ENCODE measurements around the gene PCSK6.
"Not testable (repeated sequence)": the region's sequence is repeated elsewhere in the genome, so short reads cannot be mapped to it uniquely, and the experiment has no call there.

PCSK6 gene

DNA sequence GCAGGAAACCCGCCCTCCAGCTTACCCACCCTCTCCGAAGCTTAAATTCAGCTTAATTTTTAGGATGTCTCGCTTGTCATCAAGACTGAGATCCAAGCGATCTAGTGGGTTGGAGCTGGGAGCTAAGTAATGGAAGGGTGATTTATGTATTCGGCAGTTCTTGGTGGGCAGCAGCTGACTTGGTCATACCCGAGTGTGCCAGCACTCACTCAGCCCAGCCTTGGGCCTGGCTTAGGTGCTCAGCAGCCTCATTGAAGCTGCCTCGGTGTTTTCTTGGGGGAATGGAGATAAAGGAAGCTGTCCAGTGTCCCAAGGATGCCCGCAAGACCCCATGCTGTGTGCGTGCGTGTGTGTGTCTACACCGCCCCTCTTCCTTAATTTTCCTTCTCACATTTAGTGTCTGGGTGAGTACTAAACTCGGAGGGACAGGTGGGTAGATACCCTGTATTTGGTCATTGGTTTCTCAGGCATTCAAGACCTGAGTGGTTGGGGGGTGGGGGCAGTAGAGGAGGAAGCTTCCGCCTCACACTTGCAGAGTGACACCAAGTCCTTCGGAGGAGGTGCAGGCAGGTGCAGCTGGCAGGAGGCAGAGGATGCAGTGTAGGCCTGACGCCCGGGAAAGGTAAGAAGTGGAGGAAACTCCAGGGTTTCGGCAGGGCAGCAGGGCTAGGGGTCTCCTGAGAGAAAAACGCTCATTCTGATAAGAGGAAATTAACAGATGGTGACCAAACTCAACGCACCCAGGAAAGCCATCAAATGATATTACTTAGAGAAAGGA, 92.8 kb downstream of the PCSK6 start:
- DNase-seq: no peak

DNA sequence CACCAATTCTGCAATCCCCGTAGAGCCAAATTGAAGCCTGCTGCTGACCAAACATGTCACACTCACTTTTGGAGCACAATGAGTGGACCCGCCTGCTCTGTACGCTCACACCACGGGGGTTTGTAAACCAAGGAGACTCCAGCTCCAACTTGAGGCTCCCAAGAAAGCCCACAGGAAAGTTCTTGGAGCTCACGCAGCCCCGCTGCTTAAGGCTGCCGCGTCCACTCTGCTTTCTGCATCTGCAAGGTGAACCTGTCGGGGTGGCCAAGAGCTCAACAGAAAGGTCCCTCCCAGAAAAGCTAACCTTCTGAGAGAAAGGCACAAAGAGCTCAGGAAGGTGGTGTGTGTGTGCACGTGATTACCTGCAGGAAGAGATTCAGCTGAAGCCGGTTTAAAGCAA, 94.9 kb downstream of the PCSK6 start:
- no peak for DNase-seq

GRCh38 chr15:101394056-101394630, 95.4 kb downstream of the PCSK6 start:
- DNase-seq: no peak

GRCh38 chr15:101393172-101393571, 96.3 kb downstream of the PCSK6 start:
- no peak for DNase-seq

DNA sequence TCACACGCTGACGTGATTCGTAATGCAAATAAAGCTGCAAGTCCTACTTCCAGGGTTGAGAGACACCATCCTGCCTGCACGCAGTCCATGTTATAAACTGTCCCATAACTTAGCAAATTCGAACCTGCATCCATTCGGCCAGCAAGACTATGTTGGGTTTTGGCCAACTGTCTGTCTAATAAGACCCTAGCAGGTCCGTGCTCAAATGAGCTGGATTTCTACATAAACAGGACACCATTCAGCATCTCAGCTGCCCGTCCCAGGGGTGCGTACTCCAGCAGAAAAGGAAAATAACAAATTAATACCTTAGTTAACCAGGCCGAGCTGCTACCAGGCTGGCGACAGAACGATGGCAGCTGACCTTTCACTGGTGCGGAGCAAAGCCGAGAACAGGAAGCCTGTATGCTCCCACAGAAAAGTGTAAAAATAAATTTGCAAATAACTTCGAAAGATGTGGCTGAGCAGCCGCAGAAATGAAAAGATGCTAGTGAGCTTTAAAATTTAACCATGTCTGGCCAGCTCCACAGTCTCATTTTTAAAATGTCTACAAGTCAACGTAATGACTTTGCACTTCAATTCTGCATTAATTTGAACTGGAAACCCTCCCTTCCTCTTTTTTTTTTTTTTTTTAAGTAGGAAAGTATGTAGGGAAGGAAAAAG, 97.4 kb downstream of the PCSK6 start:
- no peak for DNase-seq

GRCh38 chr15:101391431-101391830, 98.1 kb downstream of the PCSK6 start:
- DNase-seq: no peak

DNA sequence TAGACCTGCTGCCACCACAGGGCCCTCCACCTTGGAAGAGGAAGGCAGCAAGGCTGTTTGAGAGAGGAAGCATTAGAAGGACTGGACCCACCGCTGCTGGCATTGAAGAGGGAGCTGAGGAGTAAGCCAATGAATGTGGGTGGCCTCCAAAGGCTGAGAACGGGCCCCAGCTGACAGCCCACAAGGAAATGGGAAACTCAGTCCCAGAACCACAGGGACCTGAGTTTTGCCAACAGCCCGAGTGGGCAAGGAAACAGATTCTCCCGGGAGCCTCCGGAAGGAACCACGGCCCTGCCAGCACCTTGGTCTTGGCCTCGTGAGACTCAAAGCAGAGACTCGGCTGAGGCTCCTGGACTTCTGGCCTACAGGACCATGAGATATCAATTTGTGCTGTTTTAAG, 99.0 kb downstream of the PCSK6 start:
- DNase-seq: no peak

- DNase-seq: no peak
Measured at GRCh38 chr15:101390060-101390459, 99.4 kb downstream of the PCSK6 start.

DNA sequence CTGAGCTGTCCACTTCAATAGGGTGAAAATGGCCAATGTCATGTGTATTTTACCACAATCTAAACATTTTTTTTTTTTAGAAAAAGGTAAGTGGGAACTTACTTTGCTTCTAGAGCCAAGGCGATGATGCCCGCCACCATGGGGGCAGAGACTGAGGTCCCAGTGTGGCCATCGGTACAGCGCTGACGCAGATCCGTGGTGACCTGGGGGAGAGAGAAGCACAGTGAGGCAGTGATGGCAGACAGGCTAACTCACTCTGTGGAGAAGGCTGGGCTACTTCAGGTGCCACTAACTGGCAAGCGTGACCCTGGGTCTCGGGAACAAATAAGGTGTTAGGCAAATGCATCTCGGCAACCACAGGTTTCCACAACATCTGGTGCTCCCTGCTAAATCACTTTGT, 100.1 kb downstream of the PCSK6 start:
- no peak for DNase-seq

- no peak for DNase-seq
Measured at GRCh38 chr15:101388046-101388445, 101.5 kb downstream of the PCSK6 start.

GRCh38 chr15:101387574-101387973, 101.9 kb downstream of the PCSK6 start:
- no peak for DNase-seq

- no peak for DNase-seq
Measured at GRCh38 chr15:101386967-101387366, 102.5 kb downstream of the PCSK6 start.

- DNase-seq: no peak
Measured at GRCh38 chr15:101386006-101386405, 103.5 kb downstream of the PCSK6 start.

DNA sequence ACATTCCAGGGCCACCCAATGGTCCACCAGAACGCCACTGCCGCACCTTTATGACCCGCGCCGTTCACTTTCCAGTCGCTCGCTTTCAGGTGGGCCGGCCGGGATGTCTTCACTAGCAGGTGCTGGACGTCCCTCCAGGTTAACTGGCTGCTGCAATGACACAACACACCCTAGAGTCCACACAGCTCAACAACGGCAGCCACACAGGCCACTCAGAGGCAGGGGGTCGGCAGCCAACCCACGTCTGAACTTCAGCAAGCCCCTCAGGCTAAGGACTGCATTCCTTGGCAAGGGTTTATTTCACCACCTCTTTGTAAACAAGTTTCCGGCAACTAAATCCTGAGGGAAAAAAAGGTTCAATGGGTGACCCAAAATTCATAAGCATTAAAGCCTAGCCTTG, 105.2 kb downstream of the PCSK6 start:
- DNase-seq: no peak

DNA sequence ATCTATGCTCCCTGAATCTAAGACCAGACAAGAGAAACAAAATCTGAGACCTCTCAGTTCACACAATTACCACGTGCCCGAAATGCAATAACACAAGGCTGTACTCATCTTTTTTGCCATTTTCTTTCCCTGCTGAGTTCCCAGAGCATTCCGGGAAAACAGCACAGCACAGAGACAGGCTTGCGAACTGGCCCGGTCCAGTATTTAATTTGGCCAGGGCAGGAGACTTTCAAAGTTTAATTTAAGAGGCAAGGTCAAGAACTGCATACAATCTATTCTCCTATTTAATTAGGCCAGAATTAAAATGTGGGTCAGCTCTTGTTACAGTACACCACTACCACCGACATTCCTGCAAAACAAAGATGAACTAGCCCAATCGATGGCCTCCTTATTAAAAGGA, 107.0 kb downstream of the PCSK6 start:
- no peak for DNase-seq

- DNase-seq: no peak
Measured at GRCh38 chr15:101381671-101382212, 107.8 kb downstream of the PCSK6 start.

GRCh38 chr15:101380146-101380545, 109.4 kb downstream of the PCSK6 start:
- no peak for DNase-seq

DNA sequence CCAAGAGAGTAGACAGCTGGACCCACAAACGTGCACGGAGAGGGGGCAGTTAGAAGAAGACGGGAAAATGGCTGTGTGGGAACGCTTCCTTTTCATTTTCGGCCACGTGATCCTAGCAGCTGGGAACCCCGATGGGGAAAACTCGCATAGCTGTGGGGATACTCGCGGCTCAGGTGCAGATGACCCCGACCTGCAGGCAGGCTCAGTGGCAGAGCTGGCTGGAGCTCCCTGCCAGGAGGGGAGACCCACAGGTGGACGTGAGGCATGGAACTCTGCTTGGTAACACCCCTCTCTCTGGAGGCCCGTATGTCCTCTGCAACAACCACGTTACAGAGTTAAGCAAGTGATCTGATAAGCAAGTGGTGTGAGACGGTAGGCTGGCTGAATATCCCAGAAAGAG, 109.9 kb downstream of the PCSK6 start:
- DNase-seq: no peak

DNA sequence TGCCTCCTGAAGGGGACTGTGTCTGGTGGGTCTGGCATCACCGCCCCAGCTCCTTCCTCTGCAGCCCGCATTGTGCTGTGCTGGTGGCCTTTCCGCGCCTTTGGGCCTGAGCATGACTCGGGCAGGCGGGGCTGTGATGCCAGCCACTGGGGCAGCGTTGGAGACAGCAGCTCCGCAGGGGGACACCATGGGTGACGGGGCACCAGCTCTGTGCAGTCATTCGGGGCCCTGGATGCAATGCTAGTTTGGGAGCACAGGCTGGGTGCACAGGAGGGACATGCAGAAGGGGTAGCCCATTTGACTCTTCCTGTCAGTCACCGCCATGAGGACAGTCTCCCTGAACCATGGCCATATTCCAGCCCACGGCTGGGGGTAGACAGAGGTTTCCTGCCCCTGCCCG, 110.6 kb downstream of the PCSK6 start:
- no peak for DNase-seq

DNA sequence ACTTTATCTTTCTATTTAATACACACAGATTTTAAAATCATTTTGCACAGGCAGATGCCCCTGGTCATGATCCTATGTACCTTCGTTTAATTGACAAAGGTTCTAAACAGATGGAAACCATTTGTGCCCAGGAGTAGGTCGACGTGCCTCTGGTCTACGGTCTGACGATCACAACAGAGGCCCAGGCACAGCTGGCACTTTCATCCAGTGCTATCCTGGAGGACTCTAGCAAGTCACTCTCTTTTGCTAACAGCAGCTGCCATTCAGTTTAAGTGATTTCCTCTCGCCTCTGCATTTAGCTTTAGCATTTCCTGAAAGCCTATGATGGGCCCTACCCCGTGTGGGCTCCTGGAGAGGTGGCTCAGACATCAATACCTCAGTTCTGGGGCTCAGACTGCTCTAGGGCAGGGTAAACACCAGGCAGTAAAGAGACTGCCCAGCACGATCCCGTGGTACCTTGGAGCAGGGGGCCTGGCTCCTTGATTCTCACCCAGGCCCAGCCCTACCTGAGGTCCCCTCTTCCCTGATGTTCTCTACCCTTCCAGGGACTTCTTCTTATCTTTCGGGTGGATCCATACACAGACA, 111.2 kb downstream of the PCSK6 start:
- no peak for DNase-seq

DNA sequence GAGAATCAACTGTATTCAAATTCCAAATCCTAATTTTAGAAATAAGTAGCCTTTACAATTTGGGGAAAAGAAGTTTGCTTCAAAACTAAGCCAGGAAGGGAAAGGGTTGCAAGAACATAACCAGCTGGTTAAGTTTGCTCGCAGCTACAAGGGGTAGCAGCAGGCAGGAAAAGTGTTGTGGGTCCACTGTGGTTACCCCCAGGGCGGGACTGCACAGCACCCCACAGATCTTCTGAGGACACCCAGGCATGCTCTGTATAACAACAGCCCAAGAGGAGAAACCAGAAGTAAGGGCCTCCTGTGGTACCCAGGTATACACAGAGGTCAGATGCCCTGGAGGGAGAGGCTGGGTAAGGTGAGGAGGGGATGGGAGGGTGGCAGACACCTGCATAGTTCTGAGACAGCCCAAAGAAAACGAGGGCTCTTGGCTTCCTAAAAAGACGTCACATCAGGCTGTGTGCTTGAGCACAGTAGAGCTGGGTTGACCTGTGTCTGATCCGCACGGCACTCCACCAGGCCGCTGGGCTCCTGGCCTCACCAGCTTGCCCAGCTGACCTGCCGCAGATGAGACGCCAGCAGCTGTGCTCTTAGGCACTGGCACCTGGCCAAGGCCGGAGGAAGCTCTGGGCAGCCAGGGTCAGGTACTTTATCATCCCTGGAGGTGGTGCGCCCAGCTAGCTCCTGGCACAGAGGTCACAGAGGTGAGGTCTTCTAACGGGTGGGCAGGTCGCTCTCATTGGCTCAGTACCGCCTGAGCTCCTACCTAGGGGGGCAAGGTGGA, 112.7 kb downstream of the PCSK6 start:
- DNase-seq: no peak

DNA sequence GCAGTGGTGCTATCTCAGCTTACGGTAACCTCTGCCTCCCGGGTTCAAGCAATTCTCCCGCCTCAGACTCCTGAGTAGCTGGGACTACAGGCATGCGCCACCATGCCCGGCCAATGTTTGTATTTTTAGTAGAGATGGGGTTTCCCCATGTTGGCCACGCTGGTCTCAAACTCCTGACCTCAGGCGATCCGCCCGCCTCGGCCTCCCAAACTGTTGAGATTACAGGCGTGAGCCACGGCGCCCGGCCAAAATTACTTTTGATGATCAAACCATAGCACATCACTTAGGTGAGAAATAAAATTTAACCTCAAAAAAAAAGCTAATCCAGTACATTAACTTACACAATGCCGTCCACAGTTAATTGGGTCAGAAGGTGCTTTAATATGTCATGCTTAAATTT, 114.5 kb downstream of the PCSK6 start:
- DNase-seq: not testable (repeated sequence)

- DNase-seq: no peak
Measured at GRCh38 chr15:101374326-101374725, 115.2 kb downstream of the PCSK6 start.
